Measurements from ENCODE around the gene KRT33B.

GRCh38 chr17:41333098-41333497 is 36.5 kb downstream of the KRT33B start:
- TF ChIP-seq GATA2 (IDR thresholded peaks at IDR 0.05; ENCODE audit: low read depth, low read length): no peak
- TF ChIP-seq GATA3 (IDR thresholded peaks at IDR 0.05; ENCODE audit: low read depth, low read length): no peak

All from SH-SY5Y (cell line).